GM12878 (cell line): Measurements from ENCODE around the gene ADARB1. TPM values are rescaled to one million over a fixed set of nuclear protein-coding genes. Genes with fewer than 3 reads are reported as not detected.

Experiments used
- ATAC-seq: fragments of 200-7000 bp; cut with Tn5 transposase; 3 replicates; pipeline ENCODE4 v1.9.1; 2020; ENCODE audit warnings: mild to moderate bottlenecking, moderate library complexity
- BruUV-seq: library from RNA; stranded (reverse); fragments of 400-500 nt; replicated peaks from 2 replicates; lab custom pipeline; 2021; lab: Mats Ljungman, UMichigan
- CTCF ChIA-PET: fragments of 300-600 bp; sonication (Branson Sonifier 250); formaldehyde crosslinking; extraction: SDS; loops from one replicate; lab custom pipeline; 2021; ENCODE audit warnings: inconsistent platforms; lab: Yijun Ruan, JAX
- POLR2A ChIA-PET: fragments of 350-600 bp; formaldehyde crosslinking; extraction: SDS; loops from one replicate; lab custom pipeline; 2021; ENCODE audit warnings: inconsistent platforms; lab: Charles Lee
- RAD21 ChIA-PET: fragments of 300-600 bp; sonication (Branson Sonifier 250); formaldehyde crosslinking; loops from one replicate; lab custom pipeline; 2023; ENCODE audit warnings: antibody characterized with exemption; ENCODE audit not compliant: unreplicated experiment; lab: Charles Lee
- SMC1A ChIA-PET: fragments of 300-600 bp; sonication (Branson Sonifier 250); formaldehyde crosslinking; loops from one replicate; lab custom pipeline; 2023; ENCODE audit not compliant: unreplicated experiment, uncharacterized antibody; lab: Charles Lee
- DNase-seq: peaks from one replicate; pipeline ENCODE4 v3.0.0-alpha.2; 2011; ENCODE audit warnings: low read depth, low spot score
- FAIRE-seq: peaks from 3 replicates; lab custom pipeline; 2011; peaks lifted over from hg19 to GRCh38; lab: Jason Lieb, UNC
- H2AFZ ChIP-seq: 2 replicates; pipeline ENCODE4 v1.6.0; 2011; ENCODE audit warnings: low read depth, low read length, control low read depth; ENCODE audit not compliant: control insufficient read depth
- H3K27ac ChIP-seq: 2 replicates; pipeline ENCODE4 v1.5.1; 2011; ENCODE audit warnings: control low read depth; ENCODE audit not compliant: control insufficient read depth, insufficient read depth
- H3K27me3 ChIP-seq, 2 experiments: replicated peaks in 1 of 2; 2 replicates each; pipeline versions ENCODE4 v1.6.0 to v1.6.1; 2011; ENCODE audit warnings: low read length in 1 of 2; ENCODE audit not compliant: control insufficient read depth in 2 of 2, insufficient read depth in 2 of 2
- H3K36me3 ChIP-seq, 2 experiments: 2 replicates each; pipeline ENCODE4 v1.5.1; 2011; ENCODE audit warnings: low read length in 1 of 2; ENCODE audit not compliant: control insufficient read depth in 2 of 2, insufficient read depth in 2 of 2
- H3K4me1 ChIP-seq: 2 replicates; pipeline ENCODE4 v1.6.1; 2011; ENCODE audit warnings: mild to moderate bottlenecking, low read length, moderate library complexity, mixed read lengths; ENCODE audit not compliant: control insufficient read depth, insufficient read depth
- H3K4me2 ChIP-seq: 2 replicates; pipeline ENCODE4 v1.6.0; 2011; ENCODE audit warnings: control low read depth; ENCODE audit not compliant: control insufficient read depth, insufficient read depth
- H3K4me3 ChIP-seq: fragments of 200-600 bp; sonication (generic); 2 replicates; pipeline ENCODE4 v1.5.1; 2016
- H3K79me2 ChIP-seq: 2 replicates; pipeline ENCODE4 v1.6.0; 2011; ENCODE audit warnings: low read length; ENCODE audit not compliant: control insufficient read depth, insufficient read depth
- H3K9ac ChIP-seq: 2 replicates; pipeline ENCODE4 v1.8.0; 2011; ENCODE audit warnings: low read length, control low read depth, mixed read lengths; ENCODE audit not compliant: control insufficient read depth, insufficient read depth
- H3K9me3 ChIP-seq: replicated peaks from 3 replicates; pipeline ENCODE4 v1.5.1; 2011; ENCODE audit warnings: mild to moderate bottlenecking, low read length; ENCODE audit not compliant: control insufficient read depth, insufficient read depth
- H4K20me1 ChIP-seq: 2 replicates; pipeline ENCODE4 v1.6.0; 2011; ENCODE audit not compliant: control insufficient read depth, insufficient read depth
- BRCA1 ChIP-seq: IDR thresholded peaks from 2 replicates; pipeline ENCODE4 v1.6.1; 2011; ENCODE audit warnings: low read depth, low read length, improper control_type of control experiment
- CREM ChIP-seq: IDR thresholded peaks from 2 replicates; pipeline ENCODE4 v1.6.1; 2014; ENCODE audit warnings: antibody characterized with exemption, low read depth
- EGR1 ChIP-seq, 2 experiments: IDR thresholded peaks; 1 replicate in 1 of 2; 2 replicates in 1 of 2; pipeline ENCODE4 v1.6.1; 2011 to 2012; ENCODE audit warnings: low read depth in 2 of 2, low read length in 2 of 2, borderline replicate concordance in 1 of 2, mild to moderate bottlenecking in 1 of 2, moderate library complexity in 1 of 2
- IKZF1 ChIP-seq: fragments of 450-650 bp; conservative IDR thresholded peaks from 2 replicates; pipeline ENCODE4 v1.6.1; 2017; ENCODE audit warnings: antibody characterized with exemption, mild to moderate bottlenecking
- IKZF2 ChIP-seq, 2 experiments: fragments of 450-650 bp; IDR thresholded peaks; 2 replicates each; pipeline ENCODE4 v1.6.1; 2017; ENCODE audit warnings: mild to moderate bottlenecking in 2 of 2, moderate library complexity in 2 of 2
- KDM1A ChIP-seq: fragments of 200-600 bp; sonication (generic); IDR thresholded peaks from 2 replicates; pipeline ENCODE4 v1.6.1; 2016; ENCODE audit warnings: borderline replicate concordance
- MYB ChIP-seq: fragments of 150-350 bp; IDR thresholded peaks from 2 replicates; pipeline ENCODE4 v1.6.1; 2014; ENCODE audit warnings: mild to moderate bottlenecking, low read depth, low read length, borderline replicate concordance
- NR2C2 ChIP-seq: IDR thresholded peaks from 2 replicates; pipeline ENCODE4 v1.6.1; 2011; ENCODE audit warnings: borderline replicate concordance, low read depth; ENCODE audit not compliant: control insufficient read depth, insufficient read length
- TBL1XR1 ChIP-seq: IDR thresholded peaks from 2 replicates; pipeline ENCODE4 v1.6.1; 2012; ENCODE audit warnings: low read depth, low read length, improper control_type of control experiment
- WGBS: methylation state at CpG from one replicate; pipeline ENCODE4 v1.1.6; 2016; ENCODE audit warnings: low lambda C conversion rate; ENCODE audit not compliant: insufficient replicate concordance, insufficient coverage; ENCODE audit errors: missing lambda C conversion rate; 5-methylcytosine and 5-hydroxymethylcytosine counted together
- in situ Hi-C: fragments of 300-500 bp; cut with MboI; formaldehyde crosslinking; loops from 9 replicates; pipeline ENCODE4 v1.14.3; 2018; ENCODE audit warnings: mixed read lengths
- intact Hi-C: fragments of 100-400 bp; cut with micrococcal nuclease; formaldehyde crosslinking; loops from one replicate; pipeline ENCODE4 v1.14.2; 2022; ENCODE audit not compliant: unreplicated experiment
- polyA plus RNA-seq, 11 experiments: library from polyadenylated mRNA; depleted of rRNA in 4 of 11; unstranded in 6 of 11; stranded (reverse) in 5 of 11; fragments of >200 nt; fragmentation: Nextera tagmentation in 4 of 11; fragmentation: Illumina TruSeq in 1 of 11; extraction: Ambion mirVana in 4 of 11; extraction: Trizol in 1 of 11; gene quantifications; 1 replicate in 1 of 11; 2 replicates in 10 of 11; pipeline versions ENCODE4 v1.2.1 to v1.2.3, GENCODE V29; 2011 to 2016; ENCODE audit warnings: inconsistent platforms in 2 of 11, missing spikeins in 2 of 11, low read depth in 1 of 11
- total RNA-seq, 4 experiments: library from RNA; depleted of rRNA in 3 of 4; stranded (reverse); fragments of >200 nt in 3 of 4; fragmentation: Illumina TruSeq in 1 of 4; extraction: Trizol in 1 of 4; gene quantifications; 2 replicates each; pipeline versions ENCODE4 v1.2.1 to v1.2.3, GENCODE V29; 2013 to 2021

Gene ADARB1
- total and polyA plus RNA-seq, 10 of the 15 experiments (the other 5 are each of a cell fraction or from before 2014, with no cell fraction given), result 5.7 to 61.7 (median 25.3) TPM

DNA sequence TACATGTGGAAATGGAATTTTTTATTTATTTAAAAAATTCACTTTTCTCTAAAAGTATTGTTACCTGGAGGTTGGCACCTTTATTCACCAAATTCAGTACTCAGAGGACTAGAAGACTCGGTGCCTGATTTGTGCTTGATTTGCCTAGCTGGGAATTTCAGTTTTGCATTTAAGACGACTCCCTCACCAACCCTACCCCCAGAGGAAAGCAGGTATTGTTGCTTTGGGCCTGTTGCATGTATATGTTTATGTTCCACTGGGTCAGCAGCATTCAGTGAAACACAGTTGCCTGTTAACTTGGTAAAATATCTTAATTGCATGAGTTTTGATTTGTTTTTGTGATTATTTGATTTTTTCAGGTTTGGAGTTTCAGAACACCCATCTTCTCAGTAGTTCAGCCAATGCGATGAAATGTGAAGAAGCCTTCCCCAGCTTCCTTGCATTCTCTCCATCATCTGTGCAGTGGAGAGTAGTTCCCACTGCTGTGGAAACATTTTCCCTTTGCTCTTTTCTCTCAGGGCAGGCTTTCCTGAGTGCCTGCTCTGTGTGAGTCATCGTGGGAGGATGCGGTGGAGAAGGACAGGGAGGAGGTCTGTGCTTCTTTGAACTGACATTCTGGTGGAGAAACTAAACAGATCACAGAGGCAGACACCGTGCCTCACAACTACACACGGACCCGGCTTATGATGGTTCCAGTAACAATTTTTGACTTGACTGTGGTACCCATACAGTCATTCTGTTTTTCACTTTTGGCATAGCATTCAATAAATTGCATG is 6.4 kb downstream of the ADARB1 start:
- Histone ChIP-seq H4K20me1 (no peaks in the 10 kb centered on the region; the same call in 1 of the 2 replicates), H3K79me2 (no peaks in the 10 kb centered on the region), H3K4me2 (no peak overlapping the region), H2AFZ (no peak overlapping the region), H3K27ac (no peak overlapping the region), H3K9ac (no peak overlapping the region), H3K36me3 (peaks cover 0 to 3% of the 10 kb centered on the region in 2 experiments; a peak in 2 of 4 replicates), H3K9me3 (no peaks in the 10 kb centered on the region), H3K27me3 (peaks cover 0 to 4% of the 10 kb centered on the region in 2 experiments; a peak in 1 of 4 replicates), H3K4me1 (no peaks in the 10 kb centered on the region), H3K4me3 (no peak overlapping the region)
- ChIA-PET POLR2A (interaction anchor here (1.1 kb wide), 1 partner anchor 9 kb away, joined by 4 read pairs; no protein-coding TSS in a partner anchor), CTCF (interaction anchor here (0.6 to 6.2 kb wide), 7 partner anchors 8 to 57 kb away, joined by 3 to 49 read pairs (median 3); no protein-coding TSS in a partner anchor), SMC1A (interaction anchor here (0.7 to 6.4 kb wide), 5 partner anchors 18 to 117 kb away, joined by 3 to 77 read pairs (median 3); no protein-coding TSS in a partner anchor), RAD21 (interaction anchor here (0.7 to 5.3 kb wide), 4 partner anchors 22 to 47 kb away, joined by 3 to 62 read pairs (median 3); no protein-coding TSS in a partner anchor)
- TF ChIP-seq EGR1 (IDR thresholded peaks at IDR 0.05; ENCODE audit: borderline replicate concordance in 1 of 2, low read depth in 2 of 2, low read length in 2 of 2), result no peak
- TF ChIP-seq IKZF2 (IDR thresholded peaks at IDR 0.05), result no peak
- no peak for TF ChIP-seq KDM1A
- TF ChIP-seq IKZF1, result no peak
- TF ChIP-seq MYB, result no peak
- TF ChIP-seq NR2C2, result no peak
- no peak for TF ChIP-seq TBL1XR1
- no peak for TF ChIP-seq CREM
- TF ChIP-seq BRCA1, result no peak
- intact Hi-C loops (no loop called here), in situ Hi-C loops (no loop called here)
- BruUV-seq, result no TSS peak
- DNase-seq (no peak), ATAC-seq (no peak), FAIRE-seq (no peak)
- WGBS, result 43% methylated on average over 8 of the region's 8 CpGs
